Activated T-cell treated with anti-CD3 and anti-CD28 coated beads, Interleukin-2, amount 50 U/mL, for 4 hours (primary cell): ENCODE data around the gene CEACAM18. TPM values are rescaled to one million over a fixed set of nuclear protein-coding genes. Genes with fewer than 3 reads are reported as not detected.

Experiments
- ATAC-seq, 2 donors: fragments of 200-7000 bp; cut with Tn5 transposase; one replicate each; pipeline ENCODE4 v1.10.0; 2021
- DNase-seq: peaks from one replicate; pipeline ENCODE4 v3.0.0-alpha.2; 2020
- H3K27me3 Mint-ChIP-seq: one replicate; pipeline ENCODE4 v1.8.0; 2021; ENCODE audit warnings: low read depth, mixed read lengths
- H3K36me3 Mint-ChIP-seq: one replicate; pipeline ENCODE4 v1.8.0; 2022; ENCODE audit warnings: mixed read lengths; ENCODE audit not compliant: insufficient read depth
- H3K4me1 Mint-ChIP-seq: one replicate; pipeline ENCODE4 v1.8.0; 2021; ENCODE audit warnings: low read depth, mixed read lengths
- H3K4me3 Mint-ChIP-seq: one replicate; pipeline ENCODE4 v1.8.0; 2021; ENCODE audit warnings: mild to moderate bottlenecking, moderate library complexity, mixed read lengths
- H3K9me3 Mint-ChIP-seq: one replicate; pipeline ENCODE4 v1.8.0; 2021; ENCODE audit warnings: mixed read lengths
- total RNA-seq, 3 donors: library from RNA; stranded (reverse); gene quantifications; one replicate each; pipeline ENCODE4 v1.2.1, GENCODE V29; 2021

Gene CEACAM18
- total RNA-seq, 3 donors from 2014 or later: not detected

DNA sequence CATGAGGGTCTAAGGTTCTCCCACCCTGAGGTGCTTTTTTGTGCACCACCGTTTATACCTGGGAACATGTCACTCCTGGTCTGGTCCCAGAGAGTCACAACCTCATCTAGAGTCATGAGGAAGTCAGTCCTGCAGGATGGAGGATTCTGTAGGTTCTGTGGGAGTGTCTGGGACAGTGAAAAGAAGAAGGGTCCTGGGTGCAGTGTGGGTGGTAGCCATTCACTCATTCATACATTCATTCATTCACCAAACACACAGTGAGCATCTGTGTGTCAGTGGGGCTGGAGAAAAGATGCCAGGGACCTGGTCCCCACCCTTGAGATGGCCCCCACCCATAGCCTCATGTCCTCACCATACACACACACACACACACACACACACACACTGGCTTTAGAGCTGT lies 8.7 kb upstream of the CEACAM18 start:
- no peak for ATAC-seq
- DNase-seq: no peak
- no peaks in the 10 kb centered on the region for H3K9me3 Mint-ChIP-seq
- H3K4me1 Mint-ChIP-seq: peaks cover 27% of the 10 kb centered on the region
- H3K4me3 Mint-ChIP-seq: no peak overlapping the region
- H3K36me3 Mint-ChIP-seq: no peaks in the 10 kb centered on the region
- H3K27me3 Mint-ChIP-seq: peaks cover 10% of the 10 kb centered on the region

DNA sequence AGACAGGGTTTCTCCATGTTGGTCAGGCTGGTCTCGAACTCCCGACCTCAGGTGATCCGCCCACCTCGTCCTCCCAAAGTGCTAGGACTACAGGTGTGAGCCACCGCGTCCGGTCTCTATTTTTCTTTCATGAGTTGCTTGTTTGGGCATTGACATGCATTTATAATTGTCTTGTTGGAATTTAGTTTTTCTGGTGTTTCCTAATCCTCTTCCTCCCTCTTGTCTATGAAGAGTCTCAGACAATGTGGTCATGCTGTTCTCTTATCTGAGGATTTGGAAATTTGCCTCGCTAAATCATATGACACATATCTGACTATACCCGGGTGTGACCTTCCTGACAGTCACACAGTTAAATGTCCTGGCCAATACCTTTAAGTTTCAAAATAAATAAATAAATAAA lies 7.4 kb upstream of the CEACAM18 start:
- no peak overlapping the region for H3K4me3 Mint-ChIP-seq
- DNase-seq (no peak), ATAC-seq (no peak)
- H3K36me3 Mint-ChIP-seq: no peaks in the 10 kb centered on the region
- H3K27me3 Mint-ChIP-seq: peaks cover 7% of the 10 kb centered on the region
- H3K4me1 Mint-ChIP-seq: peaks cover 25% of the 10 kb centered on the region
- H3K9me3 Mint-ChIP-seq: no peaks in the 10 kb centered on the region

DNA sequence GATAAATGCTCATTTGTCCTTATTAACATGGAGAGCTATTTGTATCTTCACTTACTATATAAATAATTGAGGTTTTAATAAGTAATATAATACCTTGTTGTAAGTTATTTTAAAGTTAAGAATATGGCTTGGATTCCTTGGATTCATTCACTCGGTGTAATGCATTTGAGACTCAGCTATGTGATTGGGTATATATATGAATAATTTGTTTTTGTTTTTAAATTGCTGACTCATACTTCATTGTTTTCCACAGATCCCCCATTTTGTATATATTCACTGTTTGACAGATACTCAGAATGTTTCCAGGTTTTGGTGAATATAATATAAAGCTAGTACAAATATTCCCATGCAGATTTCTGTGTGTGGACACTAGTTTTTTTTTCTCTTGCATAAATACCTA lies 6.8 kb upstream of the CEACAM18 start:
- H3K9me3 Mint-ChIP-seq: no peaks in the 10 kb centered on the region
- ATAC-seq (no peak), DNase-seq (no peak)
- no peaks in the 10 kb centered on the region for H3K36me3 Mint-ChIP-seq
- no peak overlapping the region for H3K4me3 Mint-ChIP-seq
- peaks cover 23% of the 10 kb centered on the region for H3K4me1 Mint-ChIP-seq
- H3K27me3 Mint-ChIP-seq: peaks cover 10% of the 10 kb centered on the region

DNA sequence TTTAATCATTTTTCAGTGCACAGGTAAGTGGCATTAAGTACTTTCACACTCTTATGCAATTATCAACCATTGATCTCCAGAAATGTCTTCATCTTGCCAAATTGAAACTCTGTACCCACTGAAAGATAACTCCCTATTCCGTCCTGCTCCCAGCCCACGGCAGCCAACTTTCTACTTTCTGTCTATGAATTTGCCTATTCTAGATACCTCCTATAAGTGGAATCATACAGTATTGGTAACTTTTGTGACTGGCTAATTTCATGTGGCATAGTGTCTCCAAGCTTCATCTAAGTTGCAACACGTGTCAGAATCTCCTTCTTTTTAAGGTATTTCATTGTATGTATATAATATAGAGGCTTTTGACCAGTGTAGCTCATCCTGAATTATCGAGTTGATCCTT lies 5.7 kb upstream of the CEACAM18 start:
- DNase-seq (no peak), ATAC-seq (peak; percentile 23 to 33)
- Mint-ChIP-seq H3K4me1 (peaks cover 21% of the 10 kb centered on the region), H3K9me3 (no peaks in the 10 kb centered on the region), H3K36me3 (no peaks in the 10 kb centered on the region), H3K27me3 (peaks cover 10% of the 10 kb centered on the region), H3K4me3 (no peak overlapping the region)

DNA sequence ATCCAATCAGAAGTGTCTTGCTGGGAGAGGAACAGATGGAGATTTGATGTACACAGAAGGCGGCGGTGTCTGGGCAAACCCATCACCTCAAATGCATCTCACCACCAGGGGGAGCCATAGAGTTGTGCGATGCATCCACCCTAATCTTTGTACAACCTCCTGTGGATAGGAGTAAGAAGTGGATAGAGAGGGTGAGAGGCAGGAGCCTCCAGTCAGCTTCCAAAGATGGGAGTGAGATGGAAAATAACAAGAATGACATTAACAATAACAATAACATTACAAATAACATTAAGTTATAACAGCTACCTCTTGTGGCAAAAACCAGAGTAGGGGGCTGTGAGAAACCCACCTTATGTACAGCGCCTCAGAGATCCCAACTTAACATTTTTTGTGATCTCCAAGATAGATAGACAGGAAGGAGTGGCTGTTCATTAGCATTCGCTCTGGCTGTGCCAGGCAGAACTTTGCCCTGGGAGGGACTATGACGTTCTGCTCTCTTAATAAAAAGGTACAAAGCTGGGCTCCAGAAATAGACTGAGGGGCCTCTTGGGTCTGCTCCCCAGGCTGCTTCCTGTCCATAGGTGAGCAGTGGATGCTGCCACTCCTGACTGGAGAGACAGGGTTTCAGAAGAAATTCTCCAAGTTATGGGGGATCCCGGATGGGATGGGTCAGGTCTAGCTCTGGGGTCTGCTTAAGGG lies 5.2 kb upstream of the CEACAM18 start:
- Mint-ChIP-seq H3K4me1 (peaks cover 17% of the 10 kb centered on the region), H3K9me3 (no peaks in the 10 kb centered on the region), H3K4me3 (no peak overlapping the region), H3K27me3 (peaks cover 10% of the 10 kb centered on the region), H3K36me3 (no peaks in the 10 kb centered on the region)
- ATAC-seq (peak; percentile 85), DNase-seq (peak; percentile 89)

DNA sequence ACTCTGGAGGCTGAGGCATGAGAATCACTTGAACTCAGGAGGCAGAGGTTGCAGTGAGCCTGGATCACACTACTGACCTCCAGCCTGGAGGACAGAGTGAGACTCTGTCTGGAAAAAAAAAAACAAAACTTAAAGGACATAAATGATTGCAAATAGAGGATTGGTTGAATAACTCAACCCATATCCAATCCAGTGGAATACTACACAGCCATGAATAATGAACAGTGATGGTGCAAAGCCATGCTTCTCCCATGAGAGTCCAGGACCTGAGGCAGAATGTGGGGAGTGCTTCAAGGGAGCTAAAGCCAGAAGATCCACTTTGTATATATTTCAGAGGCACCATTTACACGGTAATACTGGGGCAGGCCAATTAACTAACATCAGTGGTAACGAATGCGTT lies 2.2 kb upstream of the CEACAM18 start:
- H3K9me3 Mint-ChIP-seq: peaks cover 3% of the 10 kb centered on the region
- H3K27me3 Mint-ChIP-seq: peaks cover 10% of the 10 kb centered on the region
- H3K4me3 Mint-ChIP-seq: no peak overlapping the region
- H3K36me3 Mint-ChIP-seq: no peaks in the 10 kb centered on the region
- no peak for ATAC-seq
- DNase-seq: no peak
- H3K4me1 Mint-ChIP-seq: peaks cover 32% of the 10 kb centered on the region

DNA sequence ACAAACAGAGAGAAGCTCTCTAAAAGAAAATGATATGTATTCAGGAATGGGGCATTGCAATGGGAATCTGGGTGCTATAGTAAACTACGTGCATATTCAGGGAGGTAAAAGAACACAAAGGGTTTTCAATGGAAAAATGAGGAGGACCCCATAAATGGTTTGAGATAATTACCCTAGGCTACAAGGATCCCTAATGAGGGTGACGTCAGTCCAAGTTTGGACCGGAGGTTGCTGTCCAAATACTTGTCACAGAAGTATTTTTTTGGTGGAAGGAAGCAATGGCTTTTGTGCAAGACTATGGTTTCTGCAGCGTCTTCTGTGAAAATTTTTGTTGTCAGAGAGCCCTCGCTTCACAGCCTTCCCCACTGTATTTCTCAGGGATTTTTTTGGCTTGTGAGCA lies 995 bp upstream of the CEACAM18 start:
- ATAC-seq: no peak
- Mint-ChIP-seq H3K27me3 (peaks cover 10% of the 10 kb centered on the region), H3K4me3 (no peak overlapping the region)

DNA sequence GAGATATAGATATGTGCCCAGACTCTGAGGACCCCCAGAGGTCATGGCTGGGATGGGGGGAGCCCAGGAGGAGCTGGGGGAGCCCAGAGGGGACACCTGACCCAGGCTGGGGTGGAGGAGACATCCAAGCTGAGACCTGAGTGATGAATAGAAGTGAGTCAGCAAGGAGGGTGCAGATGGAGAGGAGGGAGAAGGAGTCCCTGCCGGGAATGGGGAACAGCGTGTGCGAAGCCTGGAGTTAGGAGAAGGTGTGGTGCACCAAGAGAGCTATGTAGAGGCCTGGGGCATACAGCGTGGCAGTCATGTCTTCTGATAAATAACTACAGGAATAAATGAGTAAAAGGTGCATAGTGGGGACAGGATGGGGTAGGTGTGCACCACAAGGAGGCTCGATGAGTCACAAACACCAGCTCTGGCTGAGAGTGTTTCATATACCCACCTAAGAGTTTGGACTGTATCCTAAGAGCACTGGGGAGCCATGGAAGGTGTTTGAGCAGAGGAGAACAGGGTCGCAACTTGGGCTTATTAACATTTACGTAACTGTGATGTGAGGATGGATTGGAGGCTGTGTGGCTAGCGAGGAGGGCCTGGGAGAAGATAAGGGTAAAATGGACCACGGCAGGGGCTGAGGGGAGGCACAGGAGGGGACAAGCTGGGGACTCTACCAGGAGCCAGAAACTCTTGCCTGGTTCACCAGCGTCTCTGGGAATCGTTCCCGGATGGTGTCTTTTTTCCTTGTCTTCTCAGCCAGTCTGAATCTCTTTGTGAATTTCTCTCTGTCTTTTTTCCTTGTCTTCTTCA lies 1.4 kb downstream of the CEACAM18 start:
- Mint-ChIP-seq H3K36me3 (no peaks in the 10 kb centered on the region), H3K4me1 (peaks cover 18% of the 10 kb centered on the region), H3K27me3 (peaks cover 15% of the 10 kb centered on the region), H3K9me3 (peaks cover 3% of the 10 kb centered on the region), H3K4me3 (no peak overlapping the region)
- peak; percentile 87 to 93 for ATAC-seq
- no peak for DNase-seq

More for the DNA sequence above, 995 bp upstream of the CEACAM18 start:
- Mint-ChIP-seq H3K36me3 (no peaks in the 10 kb centered on the region), H3K4me1 (peaks cover 26% of the 10 kb centered on the region), H3K9me3 (peaks cover 3% of the 10 kb centered on the region)
- no peak for DNase-seq

DNA sequence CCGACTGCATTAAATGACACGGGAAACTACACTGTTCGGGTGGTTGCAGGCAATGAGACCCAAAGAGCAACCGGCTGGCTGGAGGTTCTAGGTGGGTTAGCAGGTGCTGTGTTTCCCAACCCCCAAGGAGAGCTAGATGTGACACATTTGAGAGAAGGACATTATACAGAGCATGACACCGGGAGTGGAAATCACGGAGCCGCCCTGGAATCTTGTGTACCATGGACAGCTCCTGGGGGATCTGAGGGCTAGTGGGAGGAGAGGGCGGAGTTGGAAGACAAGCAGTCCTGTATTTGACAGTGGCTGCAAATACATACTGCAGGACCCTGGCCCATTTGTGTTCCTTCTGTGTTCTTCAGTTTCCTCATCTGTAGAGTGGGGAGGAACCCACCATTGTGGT lies 2.3 kb downstream of the CEACAM18 start:
- Mint-ChIP-seq H3K4me1 (peaks cover 18% of the 10 kb centered on the region), H3K9me3 (peaks cover 3% of the 10 kb centered on the region), H3K36me3 (no peaks in the 10 kb centered on the region), H3K4me3 (no peak overlapping the region), H3K27me3 (peaks cover 21% of the 10 kb centered on the region)
- DNase-seq (no peak), ATAC-seq (no peak)

DNA sequence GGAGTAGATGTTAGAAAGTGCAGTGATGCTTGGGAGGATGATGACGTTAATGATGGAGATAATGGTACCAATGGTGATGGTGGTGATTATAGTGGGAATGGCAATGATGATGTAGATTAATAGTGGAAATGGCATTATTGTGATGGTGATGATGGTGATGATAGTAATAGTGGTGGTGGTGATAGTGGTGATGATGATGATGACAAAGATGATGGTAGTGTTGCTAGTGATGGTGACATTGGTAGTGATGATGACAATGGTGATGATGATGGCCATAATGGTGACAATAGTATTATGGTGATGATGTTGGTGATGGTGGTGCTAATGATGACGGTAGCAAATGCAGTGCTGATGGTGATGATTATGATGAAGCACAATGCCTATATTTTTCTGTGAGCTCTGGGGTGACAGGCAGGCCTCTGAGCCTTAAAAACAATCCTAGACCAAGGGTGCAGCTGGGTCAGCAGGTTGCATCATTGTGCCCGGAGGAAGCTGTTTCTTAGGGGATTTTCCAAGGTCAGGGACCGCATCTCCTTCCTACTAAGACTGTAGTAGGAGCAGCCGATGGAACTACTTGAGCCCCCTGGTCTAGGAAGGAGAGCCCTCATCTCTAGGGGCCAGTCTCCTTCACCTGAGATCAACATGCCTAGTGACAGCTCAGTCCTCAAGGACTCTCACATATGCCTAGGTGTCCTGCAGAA lies 7.8 kb downstream of the CEACAM18 start:
- Mint-ChIP-seq H3K36me3 (no peaks in the 10 kb centered on the region), H3K4me1 (peaks cover 16% of the 10 kb centered on the region), H3K4me3 (no peak overlapping the region), H3K9me3 (peaks cover 7% of the 10 kb centered on the region), H3K27me3 (peaks cover 20% of the 10 kb centered on the region)
- ATAC-seq (no peak), DNase-seq (no peak)

DNA sequence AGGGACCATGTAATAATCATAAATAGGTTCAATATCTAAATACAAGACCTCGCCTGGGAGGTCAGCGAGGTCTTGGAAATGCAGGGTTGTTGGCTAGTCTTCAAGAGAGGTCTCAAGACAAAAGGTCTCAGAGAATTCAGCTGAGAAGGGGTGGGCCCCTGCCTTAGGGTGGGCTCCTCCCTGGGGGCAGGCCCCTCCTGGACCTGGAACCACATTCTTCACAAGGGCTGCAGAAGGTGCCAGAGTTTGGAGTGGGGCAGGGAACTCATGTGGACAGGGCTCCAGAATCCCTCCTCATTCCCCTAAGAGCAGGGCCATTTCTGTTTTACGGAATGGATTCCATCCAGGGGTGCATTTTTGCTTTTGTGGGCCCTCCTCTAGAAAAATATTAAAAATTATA lies 10.2 kb downstream of the CEACAM18 start:
- DNase-seq: no peak
- no peak overlapping the region for H3K4me3 Mint-ChIP-seq
- peaks cover 7% of the 10 kb centered on the region for H3K9me3 Mint-ChIP-seq
- no peak for ATAC-seq
- peaks cover 18% of the 10 kb centered on the region for H3K27me3 Mint-ChIP-seq
- no peaks in the 10 kb centered on the region for H3K36me3 Mint-ChIP-seq
- H3K4me1 Mint-ChIP-seq: peaks cover 16% of the 10 kb centered on the region

DNA sequence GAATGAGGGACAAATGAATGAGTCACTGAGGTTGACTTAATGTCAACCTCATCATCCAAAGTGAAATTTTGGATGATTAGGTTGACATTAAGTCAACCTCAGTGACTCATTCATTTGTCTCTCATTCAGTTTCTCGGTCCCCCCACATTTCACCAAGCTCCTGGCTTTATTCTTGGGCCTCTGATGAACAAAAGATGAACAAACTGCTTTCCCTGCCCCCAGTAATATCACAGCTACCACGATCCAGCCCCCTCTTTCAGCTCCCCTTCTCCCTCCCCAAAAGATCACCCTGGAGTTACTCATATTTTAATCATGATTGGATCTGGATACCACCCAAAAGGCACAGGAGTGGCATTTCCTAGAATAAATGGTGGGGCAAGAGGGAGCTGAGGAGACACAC lies 10.8 kb downstream of the CEACAM18 start:
- no peaks in the 10 kb centered on the region for H3K36me3 Mint-ChIP-seq
- peaks cover 16% of the 10 kb centered on the region for H3K4me1 Mint-ChIP-seq
- peak; percentile 89 to 91 for ATAC-seq
- peaks cover 18% of the 10 kb centered on the region for H3K27me3 Mint-ChIP-seq
- no peak for DNase-seq
- H3K9me3 Mint-ChIP-seq: peaks cover 7% of the 10 kb centered on the region
- H3K4me3 Mint-ChIP-seq: peak overlapping the region; percentile 16

DNA sequence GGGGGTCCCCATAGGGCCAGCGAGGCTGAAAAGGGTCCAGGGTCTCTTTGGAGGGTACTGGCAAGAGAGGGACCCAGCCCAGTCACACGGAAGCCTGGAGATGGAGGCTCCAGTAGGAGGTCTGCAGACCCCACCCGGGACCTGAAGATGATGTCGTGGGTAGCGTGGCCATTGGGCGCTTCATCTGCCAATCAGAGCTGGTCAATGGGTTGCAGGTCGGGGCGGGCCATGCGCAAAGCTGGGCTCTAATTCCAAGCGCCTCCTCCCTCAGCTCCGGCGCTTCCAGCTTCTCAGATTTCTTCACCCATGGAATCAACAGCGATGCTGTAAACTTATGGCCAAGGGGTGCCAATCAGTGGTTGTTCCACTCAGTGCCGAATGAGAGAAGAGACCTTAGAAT lies 12.3 kb downstream of the CEACAM18 start:
- no peak for DNase-seq
- Mint-ChIP-seq H3K27me3 (peaks cover 10% of the 10 kb centered on the region), H3K4me3 (no peak overlapping the region), H3K4me1 (peaks cover 16% of the 10 kb centered on the region), H3K36me3 (no peaks in the 10 kb centered on the region), H3K9me3 (peaks cover 7% of the 10 kb centered on the region)
- no peak for ATAC-seq

DNA sequence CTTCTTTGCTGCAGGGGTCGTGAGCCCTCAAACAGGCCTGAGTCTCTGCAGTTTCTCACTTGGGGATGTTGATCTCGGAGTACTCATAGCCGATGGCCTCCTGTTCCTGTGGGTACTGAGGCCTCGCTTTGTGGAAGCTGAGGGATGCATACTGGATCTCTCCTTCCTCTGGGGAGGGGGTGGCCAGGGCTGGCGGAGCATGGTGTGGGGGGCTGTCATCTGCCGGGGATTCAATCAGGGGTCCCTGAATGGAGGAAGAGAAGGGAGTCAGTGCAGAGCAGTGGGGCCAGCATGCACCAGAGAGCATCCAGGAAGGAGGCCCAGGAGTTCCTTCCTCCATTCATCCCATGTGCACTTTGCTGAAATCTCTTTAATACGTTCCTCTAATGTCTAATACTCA lies 13.2 kb downstream of the CEACAM18 start:
- H3K4me1 Mint-ChIP-seq: peaks cover 16% of the 10 kb centered on the region
- peaks cover 9% of the 10 kb centered on the region for H3K27me3 Mint-ChIP-seq
- H3K4me3 Mint-ChIP-seq: no peak overlapping the region
- H3K36me3 Mint-ChIP-seq: no peaks in the 10 kb centered on the region
- DNase-seq: no peak
- ATAC-seq: no peak
- H3K9me3 Mint-ChIP-seq: peaks cover 3% of the 10 kb centered on the region
